SK-N-SH (cell line): ENCODE measurements around the gene ITCH.
"Not testable (repeated sequence)": the region's sequence is repeated elsewhere in the genome, so short reads cannot be mapped to it uniquely, and the experiment has no call there.

Source experiments
- EP300 ChIP-seq, 2 experiments: IDR thresholded peaks; 2 replicates each; pipeline versions ENCODE4 v1.4.0 to v1.6.1; 2012; ENCODE audit warnings: borderline replicate concordance in 1 of 2, low read depth in 1 of 2, low read length in 1 of 2
- EZH2phosphoT487 ChIP-seq: fragments of 200-600 bp; sonication (generic); IDR thresholded peaks from 2 replicates; pipeline ENCODE4 v1.6.1; 2017; ENCODE audit warnings: low read depth, mixed run types, mild to moderate bottlenecking, antibody characterized with exemption, moderate library complexity, borderline replicate concordance
- GABPA ChIP-seq: IDR thresholded peaks from 2 replicates; pipeline ENCODE4 v1.4.0; 2012; ENCODE audit warnings: low read depth, mild to moderate bottlenecking
- JUND ChIP-seq: IDR thresholded peaks from 2 replicates; pipeline ENCODE4 v1.4.0; 2012
- MXI1 ChIP-seq: IDR thresholded peaks from 2 replicates; pipeline ENCODE4 v1.6.1; 2012; ENCODE audit warnings: mild to moderate bottlenecking, low read depth, low read length, improper control_type of control experiment
- POLR2AphosphoS5 ChIP-seq: IDR thresholded peaks from 2 replicates; pipeline ENCODE4 v1.6.1; 2012; ENCODE audit warnings: low read depth, low read length
- RFX5 ChIP-seq: IDR thresholded peaks from 2 replicates; pipeline ENCODE4 v1.6.1; 2012; ENCODE audit warnings: mild to moderate bottlenecking, improper control_type of control experiment, low read length
- TEAD4 ChIP-seq: IDR thresholded peaks from 2 replicates; pipeline ENCODE4 v1.4.0; 2012; ENCODE audit warnings: mild to moderate bottlenecking, borderline replicate concordance; ENCODE audit not compliant: insufficient read depth
- USF2 ChIP-seq: fragments of 150-350 bp; IDR thresholded peaks from 2 replicates; pipeline ENCODE4 v1.6.1; 2017; ENCODE audit warnings: antibody characterized with exemption, low read length, low read depth, borderline replicate concordance
- ZBTB33 ChIP-seq: IDR thresholded peaks from 2 replicates; pipeline ENCODE4 v1.4.0; 2012; ENCODE audit warnings: low read depth, borderline replicate concordance
- TF ChIP-seq, protein P1 (sequence below): IDR thresholded peaks from 2 replicates; pipeline ENCODE4 v1.4.0; 2012; ENCODE audit warnings: low read depth, borderline replicate concordance
- TF ChIP-seq, protein P2 (sequence below): fragments of 200-600 bp; sonication (generic); IDR thresholded peaks from 2 replicates; pipeline ENCODE4 v1.6.1; 2017; ENCODE audit warnings: antibody characterized with exemption, mild to moderate bottlenecking, moderate library complexity
- TF ChIP-seq, protein P3 (sequence below): fragments of 150-350 bp; IDR thresholded peaks from 2 replicates; pipeline ENCODE4 v1.6.1; 2016; ENCODE audit warnings: mild to moderate bottlenecking, low read depth, low read length
- TF ChIP-seq, protein P4 (sequence below): IDR thresholded peaks from 2 replicates; pipeline ENCODE4 v1.4.0; 2012; ENCODE audit warnings: low read depth

- not testable (repeated sequence) for TF ChIP-seq EP300 (IDR thresholded peaks at IDR 0.05; ENCODE audit: borderline replicate concordance in 1 of 2, low read depth in 1 of 2, low read length in 1 of 2); POLR2AphosphoS5; USF2; ZBTB33; EZH2phosphoT487; MXI1; JUND; TEAD4; GABPA; RFX5
- TF ChIP-seq, protein P1, sequence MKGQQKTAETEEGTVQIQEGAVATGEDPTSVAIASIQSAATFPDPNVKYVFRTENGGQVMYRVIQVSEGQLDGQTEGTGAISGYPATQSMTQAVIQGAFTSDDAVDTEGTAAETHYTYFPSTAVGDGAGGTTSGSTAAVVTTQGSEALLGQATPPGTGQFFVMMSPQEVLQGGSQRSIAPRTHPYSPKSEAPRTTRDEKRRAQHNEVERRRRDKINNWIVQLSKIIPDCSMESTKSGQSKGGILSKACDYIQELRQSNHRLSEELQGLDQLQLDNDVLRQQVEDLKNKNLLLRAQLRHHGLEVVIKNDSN = not testable (repeated sequence)
- TF ChIP-seq, protein P2, sequence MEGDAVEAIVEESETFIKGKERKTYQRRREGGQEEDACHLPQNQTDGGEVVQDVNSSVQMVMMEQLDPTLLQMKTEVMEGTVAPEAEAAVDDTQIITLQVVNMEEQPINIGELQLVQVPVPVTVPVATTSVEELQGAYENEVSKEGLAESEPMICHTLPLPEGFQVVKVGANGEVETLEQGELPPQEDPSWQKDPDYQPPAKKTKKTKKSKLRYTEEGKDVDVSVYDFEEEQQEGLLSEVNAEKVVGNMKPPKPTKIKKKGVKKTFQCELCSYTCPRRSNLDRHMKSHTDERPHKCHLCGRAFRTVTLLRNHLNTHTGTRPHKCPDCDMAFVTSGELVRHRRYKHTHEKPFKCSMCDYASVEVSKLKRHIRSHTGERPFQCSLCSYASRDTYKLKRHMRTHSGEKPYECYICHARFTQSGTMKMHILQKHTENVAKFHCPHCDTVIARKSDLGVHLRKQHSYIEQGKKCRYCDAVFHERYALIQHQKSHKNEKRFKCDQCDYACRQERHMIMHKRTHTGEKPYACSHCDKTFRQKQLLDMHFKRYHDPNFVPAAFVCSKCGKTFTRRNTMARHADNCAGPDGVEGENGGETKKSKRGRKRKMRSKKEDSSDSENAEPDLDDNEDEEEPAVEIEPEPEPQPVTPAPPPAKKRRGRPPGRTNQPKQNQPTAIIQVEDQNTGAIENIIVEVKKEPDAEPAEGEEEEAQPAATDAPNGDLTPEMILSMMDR = not testable (repeated sequence)
- TF ChIP-seq, protein P3, sequence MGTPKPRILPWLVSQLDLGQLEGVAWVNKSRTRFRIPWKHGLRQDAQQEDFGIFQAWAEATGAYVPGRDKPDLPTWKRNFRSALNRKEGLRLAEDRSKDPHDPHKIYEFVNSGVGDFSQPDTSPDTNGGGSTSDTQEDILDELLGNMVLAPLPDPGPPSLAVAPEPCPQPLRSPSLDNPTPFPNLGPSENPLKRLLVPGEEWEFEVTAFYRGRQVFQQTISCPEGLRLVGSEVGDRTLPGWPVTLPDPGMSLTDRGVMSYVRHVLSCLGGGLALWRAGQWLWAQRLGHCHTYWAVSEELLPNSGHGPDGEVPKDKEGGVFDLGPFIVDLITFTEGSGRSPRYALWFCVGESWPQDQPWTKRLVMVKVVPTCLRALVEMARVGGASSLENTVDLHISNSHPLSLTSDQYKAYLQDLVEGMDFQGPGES = not testable (repeated sequence)
- TF ChIP-seq, protein P4, sequence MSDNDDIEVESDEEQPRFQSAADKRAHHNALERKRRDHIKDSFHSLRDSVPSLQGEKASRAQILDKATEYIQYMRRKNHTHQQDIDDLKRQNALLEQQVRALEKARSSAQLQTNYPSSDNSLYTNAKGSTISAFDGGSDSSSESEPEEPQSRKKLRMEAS = not testable (repeated sequence)
Observed at GRCh38 chr20:34497596-34497995, 134.5 kb downstream of the ITCH start.
